Fibroblast of skin of right biceps (primary cell): ENCODE data around the gene FA2H.
"Not testable (repeated sequence)": the region's sequence is repeated elsewhere in the genome, so short reads cannot be mapped to it uniquely, and the experiment has no call there.

Experiments used
- DNase-seq: peaks from one replicate; pipeline ENCODE4 v3.0.0-alpha.2; 2013

FA2H gene

GRCh38 chr16:74743045-74743667, 31.5 kb downstream of the FA2H start:
- DNase-seq: no peak

DNA sequence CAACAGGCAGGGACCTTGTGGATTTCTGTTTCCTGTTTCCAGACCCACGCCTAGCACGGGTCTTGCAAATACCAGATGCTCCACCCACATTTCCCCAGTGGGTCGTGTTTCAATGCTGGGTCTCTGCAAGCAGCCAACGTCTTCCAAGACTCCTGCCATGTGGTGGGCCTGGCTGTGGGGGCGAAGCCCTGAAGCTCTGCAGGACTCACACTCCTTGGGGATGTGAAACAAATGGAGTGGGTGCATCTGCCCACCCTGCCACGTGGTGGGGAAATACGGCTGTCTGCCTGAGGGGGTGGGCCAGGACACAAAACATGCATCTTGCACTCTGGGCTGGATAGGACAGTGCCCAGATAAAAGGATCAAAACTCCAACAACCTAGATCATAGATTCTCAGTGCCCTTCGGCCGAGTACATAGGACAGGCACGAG, 32.6 kb downstream of the FA2H start:
- no peak for DNase-seq

DNA sequence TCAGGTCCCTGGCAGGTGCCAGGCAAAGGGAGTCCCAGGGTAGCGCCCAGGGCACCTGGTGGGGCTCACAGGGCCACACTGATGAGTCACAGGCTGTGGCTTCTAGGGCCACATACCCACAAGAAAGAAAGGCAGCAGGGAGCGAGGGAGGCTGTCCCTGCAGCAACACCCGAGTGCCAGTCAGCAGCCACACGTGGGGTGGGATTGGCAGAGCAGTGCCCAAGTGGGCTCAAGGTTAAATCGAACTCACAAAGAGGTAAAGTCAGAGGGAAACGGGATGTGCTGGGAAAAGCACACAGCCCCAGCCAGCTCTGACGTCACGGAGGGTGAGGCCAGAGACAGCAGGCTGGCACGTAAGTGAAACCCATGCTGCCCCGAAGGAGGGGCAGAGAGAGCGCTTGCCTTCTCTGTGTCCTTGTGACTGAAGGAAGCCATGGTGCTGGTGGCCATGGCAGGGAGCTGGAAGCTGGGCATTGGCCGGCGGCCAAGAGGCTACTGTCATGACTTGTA, 33.8 kb downstream of the FA2H start:
- no peak for DNase-seq

DNA sequence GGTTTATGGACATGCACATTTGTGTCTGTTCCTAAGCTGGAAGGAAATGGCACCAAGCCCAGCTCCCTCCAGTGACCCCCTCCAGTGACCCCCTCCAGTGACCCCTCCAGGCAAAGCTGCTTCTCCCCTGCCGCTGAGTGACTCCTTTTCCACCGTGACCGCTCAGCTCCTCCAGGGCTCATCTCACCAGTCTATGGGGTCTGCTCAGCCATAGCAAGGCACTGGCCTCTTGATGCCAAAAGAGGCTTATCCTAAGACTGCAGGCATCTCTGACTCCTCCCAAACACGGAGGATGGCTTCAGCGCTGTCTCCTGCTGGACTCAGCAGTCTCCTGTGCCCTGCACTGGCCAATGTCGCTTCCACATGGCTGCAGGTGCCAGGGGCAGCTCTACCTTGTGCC, 35.3 kb downstream of the FA2H start:
- DNase-seq: no peak

DNA sequence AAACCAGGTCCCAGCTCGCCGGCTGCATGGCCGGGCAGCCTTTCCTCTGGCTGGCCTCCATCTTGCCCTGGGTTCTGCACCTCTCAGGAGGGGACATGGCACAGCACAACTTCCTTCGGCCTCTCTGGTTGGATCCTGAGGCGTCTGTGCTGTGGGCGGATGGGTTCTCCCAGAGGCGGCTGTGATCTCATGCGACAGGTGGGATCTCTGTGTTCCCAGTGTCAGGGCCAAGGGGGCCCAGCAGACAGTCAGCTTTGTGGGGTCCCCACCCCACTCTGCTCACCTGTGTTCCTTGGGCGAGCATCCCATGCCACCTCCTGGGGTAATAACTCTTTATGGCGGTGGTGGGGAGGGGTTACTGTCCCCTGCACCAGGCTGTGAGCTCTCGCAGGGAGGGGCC, 35.8 kb downstream of the FA2H start:
- DNase-seq: no peak

- DNase-seq: peak; percentile 30
Measured at GRCh38 chr16:74738113-74738541, 36.5 kb downstream of the FA2H start.

DNA sequence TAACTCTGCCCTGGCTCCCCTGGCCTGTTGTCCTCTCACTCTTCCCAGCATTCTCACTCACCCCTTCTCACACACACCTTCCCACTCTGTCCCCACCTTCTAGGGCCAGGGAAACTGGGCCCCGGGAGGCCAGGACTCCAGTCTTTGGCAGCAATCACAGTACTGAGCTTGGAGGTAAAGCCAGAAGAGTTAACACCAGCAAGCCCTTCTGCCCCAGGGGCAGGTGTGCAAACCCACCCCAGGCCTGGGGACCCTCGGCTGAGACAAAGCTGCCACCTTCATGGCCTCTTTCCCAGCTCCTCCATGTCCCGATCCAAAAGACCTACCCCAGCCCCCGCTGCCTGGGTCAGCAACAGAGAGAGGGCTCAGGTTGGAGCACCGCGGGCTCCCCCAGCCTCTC, 37.1 kb downstream of the FA2H start:
- no peak for DNase-seq

GRCh38 chr16:74736531-74737157, 38.0 kb downstream of the FA2H start:
- no peak for DNase-seq

GRCh38 chr16:74735554-74735953, 39.1 kb downstream of the FA2H start:
- no peak for DNase-seq

DNA sequence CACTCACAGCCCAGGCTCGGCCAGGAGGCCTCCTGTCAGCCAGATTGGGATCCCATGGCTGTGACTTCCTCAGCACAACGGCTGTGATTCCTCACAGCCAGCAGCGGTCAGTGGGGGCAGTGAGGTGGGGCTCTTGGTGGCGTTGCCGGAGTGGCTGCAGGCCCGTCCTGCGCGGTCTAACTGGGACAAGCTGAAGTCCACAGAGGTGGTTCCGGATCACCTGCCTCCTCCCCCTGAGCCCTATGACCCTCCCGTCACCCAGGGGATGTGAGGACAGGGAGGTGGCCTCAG, 39.5 kb downstream of the FA2H start:
- DNase-seq: no peak

GRCh38 chr16:74734361-74735161, 40.1 kb downstream of the FA2H start:
- no peak for DNase-seq

DNA sequence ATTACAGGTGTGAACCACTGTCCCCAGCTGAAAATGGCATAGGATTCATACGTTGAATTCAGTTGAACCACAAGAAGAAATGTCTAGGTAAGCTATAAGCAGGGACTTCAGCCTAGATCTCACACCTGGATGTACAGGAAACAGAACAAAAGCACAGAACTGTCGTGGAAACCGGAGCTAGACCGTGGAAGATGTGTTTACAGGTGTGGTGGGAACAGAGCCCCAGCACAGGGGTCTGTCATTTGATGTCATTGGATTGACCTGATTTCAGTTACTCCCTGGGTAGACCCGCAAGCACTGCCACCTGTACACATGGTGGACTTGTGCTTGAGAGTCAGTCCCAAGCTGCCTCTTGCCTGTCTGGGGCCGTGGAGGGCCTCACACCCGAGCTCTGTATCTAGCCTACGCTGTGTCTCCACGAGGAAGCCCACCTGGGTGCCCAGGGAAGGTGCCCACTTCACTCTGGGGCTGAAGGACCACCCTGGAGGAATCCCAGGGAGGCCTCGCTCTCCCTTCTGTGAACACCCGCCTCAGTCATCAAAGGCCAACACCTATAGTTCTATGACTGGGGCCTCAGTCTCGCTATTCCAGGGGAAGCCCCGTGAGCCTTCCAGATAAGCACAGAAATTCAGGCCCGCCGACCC, 41.8 kb downstream of the FA2H start:
- DNase-seq: no peak

DNA sequence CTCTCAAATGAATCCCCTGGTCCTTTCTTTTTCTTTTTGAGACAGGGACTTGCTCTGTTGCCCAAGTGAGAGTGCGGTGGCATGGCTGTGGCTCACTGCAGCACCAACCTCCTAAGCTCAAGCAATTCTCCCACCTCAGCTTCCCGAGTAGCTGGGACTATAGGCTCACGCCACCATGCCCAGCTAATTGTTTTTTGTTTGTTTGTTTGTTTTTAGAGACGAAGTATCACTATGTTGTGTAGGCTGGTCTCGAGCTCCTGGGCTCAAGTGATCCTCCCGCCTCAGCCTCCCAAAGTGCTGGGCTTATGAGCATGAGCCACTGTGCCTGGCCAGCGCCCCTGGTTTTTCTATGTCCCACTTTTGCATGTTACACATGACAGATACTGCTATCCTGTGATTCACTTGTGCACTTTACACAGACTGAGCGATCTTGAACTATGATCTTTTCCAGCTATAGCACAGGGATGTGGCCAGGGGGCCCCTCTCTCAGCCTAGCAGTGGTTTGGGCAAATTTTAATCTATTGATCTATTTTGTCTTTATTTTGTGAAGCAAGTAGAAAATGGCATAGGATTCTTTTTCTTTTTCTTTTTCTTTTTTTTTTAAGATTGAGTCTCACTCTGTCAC, 42.7 kb downstream of the FA2H start:
- no peak for DNase-seq

DNA sequence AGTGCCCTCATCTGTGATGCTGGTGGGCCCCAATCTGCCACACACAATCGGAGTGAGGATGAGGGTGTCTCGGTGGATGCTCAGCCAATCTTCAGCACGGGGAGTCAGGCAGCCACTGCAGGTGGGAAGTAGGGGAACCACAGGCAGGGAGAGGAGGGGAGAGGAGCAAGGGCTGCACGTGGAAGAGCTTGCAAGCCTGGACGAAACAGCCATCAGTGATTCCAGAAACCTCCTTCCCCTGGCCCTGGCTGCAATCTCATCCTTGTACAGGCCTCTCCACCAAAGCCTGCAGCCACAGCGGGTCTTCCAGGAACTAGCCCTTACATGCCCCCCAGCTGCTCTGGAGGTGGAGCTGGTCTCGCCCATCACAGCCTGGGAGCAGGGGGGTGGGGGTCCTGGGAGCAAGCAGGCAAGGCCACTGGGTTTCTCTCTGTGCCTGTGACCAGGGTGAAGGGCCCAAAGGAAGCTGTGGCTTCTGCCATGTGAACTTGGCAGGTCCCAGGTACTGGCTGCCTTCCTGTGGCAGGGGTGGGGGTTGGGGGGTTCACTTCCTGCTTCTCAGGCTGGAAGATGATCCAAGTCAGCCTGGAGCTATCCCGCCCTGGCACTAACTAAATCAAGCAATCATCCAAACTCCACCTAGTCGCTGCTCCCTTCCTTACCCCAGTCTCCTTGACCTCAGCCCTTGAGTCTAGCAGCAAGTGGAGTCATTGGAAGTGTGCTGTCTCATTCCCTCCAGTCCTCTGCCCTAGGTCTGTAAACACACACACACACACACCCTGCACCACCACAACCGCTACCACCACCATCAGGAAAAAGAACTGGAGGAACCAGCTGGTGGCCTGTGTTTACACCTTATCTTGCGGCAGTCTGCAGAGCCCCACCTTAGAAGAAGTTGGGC, 44.6 kb downstream of the FA2H start:
- no peak for DNase-seq

GRCh38 chr16:74727903-74728302, 46.7 kb downstream of the FA2H start:
- DNase-seq: no peak

- no peak for DNase-seq
Measured at GRCh38 chr16:74726716-74727115, 47.9 kb downstream of the FA2H start.

DNA sequence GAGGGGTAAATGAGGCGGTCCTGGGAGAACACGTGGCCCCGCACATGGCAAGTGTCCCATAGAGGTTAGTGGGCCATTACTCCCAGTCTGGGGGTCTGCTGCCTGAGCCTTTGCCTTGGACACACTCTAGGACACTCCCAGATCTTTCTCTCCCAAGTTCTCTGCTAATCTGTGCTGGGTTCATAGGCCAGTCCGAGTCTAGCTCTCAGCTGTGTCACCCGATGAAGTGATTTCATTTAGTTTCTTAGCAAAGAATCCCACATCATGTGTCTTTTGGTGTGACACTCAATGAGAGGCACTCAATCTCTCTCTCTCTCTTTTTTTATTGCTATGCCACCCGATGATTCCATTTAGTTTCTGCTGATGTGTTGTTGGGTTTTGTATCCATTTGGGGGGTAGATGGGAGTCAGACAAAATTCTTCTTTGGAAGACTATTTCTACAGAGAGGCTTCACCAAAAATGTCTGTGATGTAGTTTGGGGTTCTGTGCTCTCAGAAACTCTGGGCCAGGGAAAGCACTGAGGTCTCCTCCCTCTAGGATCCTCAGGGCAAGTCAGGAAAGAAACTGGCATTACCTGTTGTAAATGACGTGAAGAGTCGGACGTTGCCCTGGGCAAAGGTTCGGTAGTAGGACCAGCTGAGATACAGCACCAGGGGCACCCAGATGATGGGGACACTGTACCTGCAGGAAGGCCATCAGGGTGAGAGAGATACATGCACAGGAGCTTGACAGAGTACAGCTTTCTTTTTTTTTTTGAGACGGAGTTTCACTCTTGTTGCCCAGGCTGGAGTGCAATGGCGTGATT, 48.8 kb downstream of the FA2H start:
- DNase-seq: no peak

- no peak for DNase-seq
Measured at GRCh38 chr16:74724820-74725549, 49.6 kb downstream of the FA2H start.

GRCh38 chr16:74723256-74723655, 51.4 kb downstream of the FA2H start:
- no peak for DNase-seq

GRCh38 chr16:74722156-74722555, 52.5 kb downstream of the FA2H start:
- DNase-seq: not testable (repeated sequence)
